Measurements from ENCODE around the gene SPINK2.

DNA sequence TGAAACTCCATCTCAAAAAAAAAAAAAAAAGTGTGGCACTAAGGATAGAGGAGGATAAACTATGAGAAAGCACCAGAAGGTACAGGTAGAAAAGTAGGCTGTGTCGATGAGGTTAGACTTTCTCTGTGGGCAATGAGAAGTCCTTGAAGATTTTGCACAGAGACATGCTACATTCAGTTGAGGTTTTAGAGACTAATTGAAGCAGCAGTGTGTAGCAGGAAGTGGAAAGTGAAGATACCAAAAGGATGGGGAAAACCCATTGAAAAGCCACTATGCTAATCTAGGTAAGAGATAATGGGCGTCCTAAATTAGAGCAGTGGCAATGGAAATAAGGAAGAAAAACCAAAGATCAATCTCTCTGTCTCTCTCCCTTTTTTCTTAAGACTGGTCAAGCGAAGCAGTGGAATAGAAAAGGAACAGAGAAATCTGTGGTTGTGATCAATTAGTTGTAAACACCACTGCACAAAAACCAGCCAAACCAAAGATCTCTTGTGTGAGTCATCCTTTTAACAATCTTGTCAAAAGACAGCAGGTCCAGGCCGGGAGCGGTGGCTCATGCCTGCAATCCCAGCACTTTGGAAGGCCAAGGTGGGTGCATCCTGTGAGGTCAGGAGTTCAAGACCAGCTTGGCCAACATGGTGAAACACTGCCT is 3.5 kb downstream of the SPINK2 start:
- no peak for TF ChIP-seq CTCF (conservative IDR thresholded peaks at IDR 0.05)
- no peak for TF ChIP-seq ZFX (IDR thresholded peaks at IDR 0.05)
